Fibroblast of the aortic adventitia (primary cell): ENCODE results near the gene YBX2. TPM values are rescaled to one million over a fixed set of nuclear protein-coding genes. Genes with fewer than 3 reads are reported as not detected.
"Not testable (repeated sequence)": the region's sequence is repeated elsewhere in the genome, so short reads cannot be mapped to it uniquely, and the experiment has no call there.

Experiments used
- DNase-seq: peaks from one replicate; pipeline ENCODE4 v3.0.0-alpha.2; 2010; ENCODE audit warnings: low read depth
- H3K4me3 ChIP-seq: 2 replicates; pipeline ENCODE4 v1.5.1; 2011; ENCODE audit warnings: low read depth, mild to moderate bottlenecking, control low read depth, low read length, moderate library complexity
- total RNA-seq: library from RNA; depleted of rRNA; stranded (reverse); fragments of >200 nt; gene quantifications from 2 replicates; pipeline ENCODE4 v1.2.3, GENCODE V29; 2012; ENCODE audit warnings: low replicate concordance
- TF ChIP-seq, protein P1 (sequence below): IDR thresholded peaks from 2 replicates; pipeline ENCODE4 v1.5.1; 2011; ENCODE audit warnings: mild to moderate bottlenecking, low read length, control low read depth, inconsistent platforms; ENCODE audit not compliant: insufficient read depth

Gene YBX2
- total RNA-seq = not detected in 2 replicates

- no peak within 1 kb of the TSS for H3K4me3 ChIP-seq
- DNase-seq = no peak
- TF ChIP-seq, protein P1, sequence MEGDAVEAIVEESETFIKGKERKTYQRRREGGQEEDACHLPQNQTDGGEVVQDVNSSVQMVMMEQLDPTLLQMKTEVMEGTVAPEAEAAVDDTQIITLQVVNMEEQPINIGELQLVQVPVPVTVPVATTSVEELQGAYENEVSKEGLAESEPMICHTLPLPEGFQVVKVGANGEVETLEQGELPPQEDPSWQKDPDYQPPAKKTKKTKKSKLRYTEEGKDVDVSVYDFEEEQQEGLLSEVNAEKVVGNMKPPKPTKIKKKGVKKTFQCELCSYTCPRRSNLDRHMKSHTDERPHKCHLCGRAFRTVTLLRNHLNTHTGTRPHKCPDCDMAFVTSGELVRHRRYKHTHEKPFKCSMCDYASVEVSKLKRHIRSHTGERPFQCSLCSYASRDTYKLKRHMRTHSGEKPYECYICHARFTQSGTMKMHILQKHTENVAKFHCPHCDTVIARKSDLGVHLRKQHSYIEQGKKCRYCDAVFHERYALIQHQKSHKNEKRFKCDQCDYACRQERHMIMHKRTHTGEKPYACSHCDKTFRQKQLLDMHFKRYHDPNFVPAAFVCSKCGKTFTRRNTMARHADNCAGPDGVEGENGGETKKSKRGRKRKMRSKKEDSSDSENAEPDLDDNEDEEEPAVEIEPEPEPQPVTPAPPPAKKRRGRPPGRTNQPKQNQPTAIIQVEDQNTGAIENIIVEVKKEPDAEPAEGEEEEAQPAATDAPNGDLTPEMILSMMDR = no peak
These were observed at the start of gene YBX2 for GRCh38 chr17:7294614-7295153. Gene YBX2, minus strand, starts transcription at chr17:7294639. Its CDS starts 139 bp downstream, at chr17:7294500.

GRCh38 chr17:7343250-7343649 is 48.8 kb upstream of the YBX2 start:
- H3K4me3 ChIP-seq = no peak overlapping the region
- TF ChIP-seq, protein P1 = no peak
- DNase-seq = no peak

GRCh38 chr17:7341842-7342241 is 47.4 kb upstream of the YBX2 start:
- DNase-seq = no peak
- H3K4me3 ChIP-seq = no peak overlapping the region
- TF ChIP-seq, protein P1 = no peak

GRCh38 chr17:7340179-7340578 is 45.7 kb upstream of the YBX2 start:
- TF ChIP-seq, protein P1 = no peak
- no peak for DNase-seq
- no peak overlapping the region for H3K4me3 ChIP-seq

- not testable (repeated sequence) for DNase-seq, H3K4me3 ChIP-seq
These were observed 43.2 kb upstream of the YBX2 start for GRCh38 chr17:7337600-7337999.

GRCh38 chr17:7336240-7337175 is 42.1 kb upstream of the YBX2 start, which contains the start of gene ACAP1:
Gene ACAP1, plus strand, starts transcription at chr17:7336529. Its CDS starts 206 bp downstream, at chr17:7336735.
- TF ChIP-seq, protein P1 = no peak
- no peak for DNase-seq

GRCh38 chr17:7335765-7336164 is 41.3 kb upstream of the YBX2 start:
- not testable (repeated sequence) for H3K4me3 ChIP-seq, DNase-seq

More at GRCh38 chr17:7336240-7337175, 42.1 kb upstream of the YBX2 start, which contains the start of gene ACAP1:
- no peak within 1 kb of the TSS for H3K4me3 ChIP-seq
